Gastrocnemius medialis (tissue), 4 donors: ENCODE results near the gene MED25. TPM values are rescaled to one million over a fixed set of nuclear protein-coding genes. Genes with fewer than 3 reads are reported as not detected.

Experiments used
- ATAC-seq, 2 donors: fragments of 150-250 bp; one replicate each; pipeline ENCODE4 v1.9.1; 2016
- DNase-seq, 2 donors: peaks; one replicate each; pipeline ENCODE4 v3.0.0-alpha.2; 2019
- H3K27ac ChIP-seq, 4 donors: fragments of 200-600 bp; sonication (generic); 1 replicate in 1 of 4; 2 replicates in 3 of 4; pipeline ENCODE4 v1.5.1; 2016 to 2018; ENCODE audit warnings: mild to moderate bottlenecking in 2 of 4, moderate library complexity in 1 of 4
- H3K27me3 ChIP-seq, 3 donors: fragments of 200-600 bp; sonication (generic) in 2 of 3; 1 replicate in 1 of 3; 2 replicates in 2 of 3; pipeline versions ENCODE4 v1.5.1 to v1.6.0; 2016 to 2019; ENCODE audit warnings: mild to moderate bottlenecking in 1 of 3, moderate library complexity in 1 of 3
- H3K36me3 ChIP-seq, 2 donors: fragments of 200-600 bp; sonication (generic) in 1 of 2; one replicate each; pipeline ENCODE4 v1.5.1; 2017 to 2018
- H3K4me1 ChIP-seq, 2 donors: fragments of 200-600 bp; sonication (generic) in 1 of 2; one replicate each; pipeline ENCODE4 v1.5.1; 2016 to 2017; ENCODE audit warnings: mild to moderate bottlenecking in 2 of 2
- H3K4me3 ChIP-seq, 4 donors: fragments of 200-600 bp; sonication (generic) in 3 of 4; 1 replicate in 1 of 4; 2 replicates in 3 of 4; pipeline ENCODE4 v1.5.1; 2016 to 2019; ENCODE audit warnings: mild to moderate bottlenecking in 2 of 4
- H3K9me3 ChIP-seq, 3 donors: fragments of 200-600 bp; sonication (generic) in 2 of 3; 1 replicate in 1 of 3; 2 replicates in 2 of 3; pipeline ENCODE4 v1.5.1; 2016 to 2019
- CTCF ChIP-seq, 5 experiments: fragments of 450-650 bp in 3 of 5; fragments of 200-600 bp in 2 of 5; sonication (generic) in 2 of 5; IDR thresholded peaks in 4 of 5; conservative IDR thresholded peaks in 1 of 5; 1 replicate in 4 of 5; 2 replicates in 1 of 5; pipeline ENCODE4 v1.5.1; 2016 to 2019; ENCODE audit warnings: antibody characterized with exemption in 5 of 5, mild to moderate bottlenecking in 3 of 5, moderate library complexity in 3 of 5
- POLR2A ChIP-seq, 2 donors: fragments of 450-650 bp; IDR thresholded peaks; one replicate each; pipeline ENCODE4 v1.6.1; 2017; ENCODE audit warnings: antibody characterized with exemption in 2 of 2, mild to moderate bottlenecking in 2 of 2, moderate library complexity in 2 of 2
- in situ Hi-C, 4 donors: fragments of 200-750 bp; cut with MboI; loops; one replicate each; pipeline versions ENCODE4 v1.15.0 to v1.8.0; 2017; ENCODE audit warnings: low sequenced_read_pairs in 4 of 4
- intact Hi-C: fragments of 100-400 bp; cut with DNase I; formaldehyde crosslinking; loops from one replicate; pipeline ENCODE4 v1.15.1; 2023; ENCODE audit warnings: low total_unique reads
- total RNA-seq, 4 donors: library from RNA; depleted of rRNA; stranded (reverse); fragments of >200 nt; gene quantifications; one replicate each; pipeline versions ENCODE4 v1.1.0 to v1.2.3, GENCODE V29; 2016

Gene MED25
- total RNA-seq, 4 donors from 2014 or later: 46.6 to 105 (median 78.7) TPM

DNA sequence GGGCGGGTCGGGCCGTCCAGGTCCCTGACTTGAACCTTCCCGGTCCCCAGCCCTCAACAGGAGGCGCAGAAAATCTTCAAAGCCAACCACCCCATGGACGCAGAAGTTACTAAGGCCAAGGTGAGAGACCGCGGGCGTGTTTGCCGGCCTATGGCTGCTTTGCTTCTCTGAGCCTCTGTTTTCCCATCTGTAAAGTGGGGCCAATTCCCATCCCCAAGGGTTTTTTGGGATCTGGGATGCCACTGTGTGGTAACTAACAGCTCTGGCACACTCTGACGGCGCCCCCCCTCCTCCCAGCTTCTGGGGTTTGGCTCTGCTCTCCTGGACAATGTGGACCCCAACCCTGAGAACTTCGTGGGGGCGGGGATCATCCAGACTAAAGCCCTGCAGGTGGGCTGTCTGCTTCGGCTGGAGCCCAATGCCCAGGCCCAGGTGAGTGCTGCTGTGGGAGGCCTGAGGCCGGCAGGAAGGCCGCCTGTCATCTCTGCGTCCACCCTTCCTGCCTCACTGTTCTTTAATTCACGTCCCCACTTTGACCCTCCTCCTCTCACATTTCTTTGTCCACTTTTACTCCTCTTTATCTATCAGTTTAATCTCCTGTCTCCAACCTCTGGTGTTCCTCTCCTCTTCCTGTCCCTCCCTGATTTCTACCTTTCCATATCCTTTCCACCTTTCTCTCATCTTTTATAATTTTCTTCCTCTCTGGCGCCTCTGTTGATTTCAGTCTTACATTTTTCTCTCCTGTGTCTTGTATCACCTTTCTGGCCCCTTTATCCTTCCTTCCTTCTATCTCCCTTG, 12.1 kb upstream of the MED25 start:
- Histone ChIP-seq H3K9me3 (no peaks in the 10 kb centered on the region), H3K4me3 (no peak overlapping the region), H3K36me3 (peaks cover 0 to 17% of the 10 kb centered on the region in 2 donors), H3K4me1 (peaks cover 10 to 29% of the 10 kb centered on the region in 2 donors), H3K27ac (no peak overlapping the region), H3K27me3 (no peaks in the 10 kb centered on the region)
- intact Hi-C loops (loop anchor here (5.0 kb wide), 1 partner anchor 164 kb away; the partner anchor contains the start of genes RRAS and SCAF1), in situ Hi-C loops (no loop called here)
- TF ChIP-seq POLR2A (IDR thresholded peaks at IDR 0.05) (no peak), CTCF (IDR thresholded peaks at IDR 0.05 in 4 of 5, conservative IDR thresholded peaks at IDR 0.05 in 1 of 5) (no peak)
- DNase-seq: no peak
- ATAC-seq: no peak

DNA sequence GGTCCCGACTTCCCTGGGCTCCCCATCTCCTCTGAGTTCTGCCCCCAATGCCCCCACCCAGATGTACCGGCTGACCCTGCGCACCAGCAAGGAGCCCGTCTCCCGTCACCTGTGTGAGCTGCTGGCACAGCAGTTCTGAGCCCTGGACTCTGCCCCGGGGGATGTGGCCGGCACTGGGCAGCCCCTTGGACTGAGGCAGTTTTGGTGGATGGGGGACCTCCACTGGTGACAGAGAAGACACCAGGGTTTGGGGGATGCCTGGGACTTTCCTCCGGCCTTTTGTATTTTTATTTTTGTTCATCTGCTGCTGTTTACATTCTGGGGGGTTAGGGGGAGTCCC, 11.5 kb upstream of the MED25 start:
- H3K9me3 ChIP-seq: no peaks in the 10 kb centered on the region
- ATAC-seq (no peak), DNase-seq (no peak)
- intact Hi-C loops (loop anchor here (5.0 kb wide), 1 partner anchor 164 kb away; the partner anchor contains the start of genes RRAS and SCAF1), in situ Hi-C loops (no loop called here)
- H3K27me3 ChIP-seq: no peaks in the 10 kb centered on the region
- TF ChIP-seq CTCF (IDR thresholded peaks at IDR 0.05 in 4 of 5, conservative IDR thresholded peaks at IDR 0.05 in 1 of 5) (no peak), POLR2A (IDR thresholded peaks at IDR 0.05) (no peak)
- H3K4me1 ChIP-seq: peaks cover 10 to 28% of the 10 kb centered on the region in 2 donors
- peaks cover 0 to 12% of the 10 kb centered on the region in 2 donors for H3K36me3 ChIP-seq
- H3K4me3 ChIP-seq: no peak overlapping the region
- no peak overlapping the region for H3K27ac ChIP-seq

DNA sequence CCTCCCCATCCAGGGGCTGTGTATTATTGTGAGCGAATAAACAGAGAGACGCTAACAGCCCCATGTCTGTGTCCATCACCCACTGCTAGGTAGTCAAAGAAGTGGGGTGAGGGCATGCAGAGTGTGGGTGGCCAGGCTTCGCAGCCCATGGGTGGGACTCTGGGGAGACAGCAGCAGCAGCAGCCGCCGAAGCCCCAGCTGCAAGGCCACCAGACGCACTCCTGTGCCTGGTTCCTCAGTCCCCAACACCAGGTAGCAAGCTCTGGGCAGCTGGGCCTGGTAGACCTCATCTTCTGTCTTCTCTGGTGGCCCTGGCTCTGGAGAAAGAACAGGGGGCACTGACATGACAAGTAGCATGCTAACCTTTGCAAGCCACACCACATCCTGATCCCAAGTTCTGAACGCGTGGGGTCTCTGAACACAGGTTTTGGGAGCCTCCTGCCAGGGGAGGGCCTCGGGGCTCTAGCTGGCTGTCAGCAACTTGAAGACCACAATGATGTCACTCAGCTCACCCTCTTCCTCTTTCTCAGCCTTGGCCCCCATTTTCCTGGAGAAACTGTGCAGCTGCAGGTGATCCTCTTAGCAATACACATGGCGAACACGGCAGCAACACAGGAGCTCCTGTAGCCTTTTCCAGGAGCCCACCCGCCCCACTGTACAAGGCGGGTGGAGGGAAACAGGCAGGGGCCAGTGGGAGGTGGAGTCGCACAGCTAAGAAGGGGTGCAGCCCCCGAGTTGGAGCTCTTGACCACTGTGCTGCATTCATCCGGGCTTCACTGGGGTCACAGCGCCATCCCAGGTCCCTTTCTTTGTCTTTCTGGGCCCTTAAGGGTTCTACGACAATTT, 10.8 kb upstream of the MED25 start:
- H3K36me3 ChIP-seq: peaks cover 0 to 12% of the 10 kb centered on the region in 2 donors
- H3K27ac ChIP-seq: no peak overlapping the region
- no peaks in the 10 kb centered on the region for H3K9me3 ChIP-seq
- DNase-seq (no peak), ATAC-seq (no peak)
- TF ChIP-seq CTCF (IDR thresholded peaks at IDR 0.05 in 4 of 5, conservative IDR thresholded peaks at IDR 0.05 in 1 of 5) (no peak), POLR2A (IDR thresholded peaks at IDR 0.05) (no peak)
- no peak overlapping the region for H3K4me3 ChIP-seq
- intact Hi-C loops (loop anchor here (5.0 kb wide), 1 partner anchor 165 kb away; the partner anchor contains the start of genes RRAS and SCAF1), in situ Hi-C loops (no loop called here)
- no peaks in the 10 kb centered on the region for H3K27me3 ChIP-seq
- peaks cover 12 to 23% of the 10 kb centered on the region in 2 donors for H3K4me1 ChIP-seq

GRCh38 chr19:49807904-49808675, 10.0 kb upstream of the MED25 start:
- ATAC-seq (no peak), DNase-seq (no peak)
- Histone ChIP-seq H3K9me3 (no peaks in the 10 kb centered on the region), H3K36me3 (peaks cover 0 to 10% of the 10 kb centered on the region in 2 donors), H3K4me3 (peak overlapping the region in 3 of 4 donors; percentile 67 to 87 (median 85)), H3K4me1 (peaks cover 17 to 21% of the 10 kb centered on the region in 2 donors), H3K27me3 (no peaks in the 10 kb centered on the region), H3K27ac (peak overlapping the region; percentile 91 to 96 (median 94))
- in situ Hi-C loops: no loop called here
- no peak for TF ChIP-seq POLR2A (IDR thresholded peaks at IDR 0.05)
- no peak for TF ChIP-seq CTCF (IDR thresholded peaks at IDR 0.05 in 4 of 5, conservative IDR thresholded peaks at IDR 0.05 in 1 of 5)
- intact Hi-C loops: loop anchor here (2.0 to 5.0 kb wide), 3 partner anchors 91 to 166 kb away; partner anchors contain the start of genes PRMT1, RRAS and SCAF1
